ENCODE data around the gene IQSEC1.

GRCh38 chr3:12922881-12923431, 150.3 kb downstream of the IQSEC1 start:
- TF ChIP-seq, protein P1, sequence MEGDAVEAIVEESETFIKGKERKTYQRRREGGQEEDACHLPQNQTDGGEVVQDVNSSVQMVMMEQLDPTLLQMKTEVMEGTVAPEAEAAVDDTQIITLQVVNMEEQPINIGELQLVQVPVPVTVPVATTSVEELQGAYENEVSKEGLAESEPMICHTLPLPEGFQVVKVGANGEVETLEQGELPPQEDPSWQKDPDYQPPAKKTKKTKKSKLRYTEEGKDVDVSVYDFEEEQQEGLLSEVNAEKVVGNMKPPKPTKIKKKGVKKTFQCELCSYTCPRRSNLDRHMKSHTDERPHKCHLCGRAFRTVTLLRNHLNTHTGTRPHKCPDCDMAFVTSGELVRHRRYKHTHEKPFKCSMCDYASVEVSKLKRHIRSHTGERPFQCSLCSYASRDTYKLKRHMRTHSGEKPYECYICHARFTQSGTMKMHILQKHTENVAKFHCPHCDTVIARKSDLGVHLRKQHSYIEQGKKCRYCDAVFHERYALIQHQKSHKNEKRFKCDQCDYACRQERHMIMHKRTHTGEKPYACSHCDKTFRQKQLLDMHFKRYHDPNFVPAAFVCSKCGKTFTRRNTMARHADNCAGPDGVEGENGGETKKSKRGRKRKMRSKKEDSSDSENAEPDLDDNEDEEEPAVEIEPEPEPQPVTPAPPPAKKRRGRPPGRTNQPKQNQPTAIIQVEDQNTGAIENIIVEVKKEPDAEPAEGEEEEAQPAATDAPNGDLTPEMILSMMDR (IDR thresholded peaks at IDR 0.05) = no peak
- TF ChIP-seq POLR2A (IDR thresholded peaks at IDR 0.05) (no peak), POLR2AphosphoS5 (IDR thresholded peaks at IDR 0.05) (no peak)

Measured in prostate gland (tissue), 2 donors.